ENCODE data around the gene DNLZ. TPM values are rescaled to one million over a fixed set of nuclear protein-coding genes. Genes with fewer than 3 reads are reported as not detected.

The DNLZ gene
- total and polyA plus RNA-seq, 7 donors = 8.4 to 41.9 (median 19.7) TPM

DNA sequence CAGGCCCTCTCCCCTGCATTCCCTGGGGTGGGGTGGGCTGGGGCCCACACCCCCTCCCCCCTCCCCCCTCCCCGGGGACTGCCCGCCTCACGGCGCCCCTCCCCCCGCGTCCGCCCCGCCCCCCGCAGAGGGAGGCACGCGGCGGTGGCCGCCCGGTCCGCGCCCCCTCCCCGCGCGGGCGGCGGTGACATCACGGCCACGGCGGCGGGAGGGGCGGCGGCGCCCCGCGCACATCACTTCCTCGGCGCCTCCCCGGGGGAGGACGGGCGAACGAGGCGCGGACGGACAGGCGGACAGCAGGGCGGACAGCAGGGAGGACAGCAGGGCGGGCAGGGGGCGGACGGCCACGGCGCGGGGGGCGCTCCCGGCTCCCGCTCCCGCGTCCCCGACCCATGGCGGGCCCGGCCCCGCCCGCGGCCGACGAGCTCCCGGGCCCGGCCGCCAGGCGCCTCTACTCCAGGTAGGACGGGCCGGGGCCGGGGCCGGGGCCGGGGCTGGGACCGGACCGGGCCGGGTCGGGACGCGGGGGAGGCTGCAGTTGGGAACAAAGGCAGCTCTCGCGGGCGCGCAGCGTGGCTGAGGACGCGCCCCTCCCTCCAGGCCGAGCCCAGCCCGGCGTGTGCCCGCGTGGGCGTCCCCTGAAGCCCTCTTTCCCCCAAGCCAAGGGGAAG lies 36.1 kb downstream of the DNLZ start, which contains the start of gene GPSM1:
GPSM1 (plus strand) TSS at position 236 of the 671 bp plus-strand sequence; CDS start at position 393, 157 bp downstream.
- H3K36me3 ChIP-seq = no peaks in the 10 kb centered on the region
- H3K4me1 ChIP-seq = peaks cover 0 to 37% (median 28%) of the 10 kb centered on the region in 4 donors
- peak within 1 kb of the TSS; percentile 50 to 84 (median 72) for H3K4me3 ChIP-seq
- no peak for TF ChIP-seq EP300 (IDR thresholded peaks at IDR 0.05)
- peak in 3 of 4 donors; percentile 69 to 84 (median 73) for TF ChIP-seq POLR2AphosphoS5 (IDR thresholded peaks at IDR 0.05)
- WGBS, 2 donors = 1% methylated on average over 86 of the region's 88 CpGs
- intact Hi-C loops (cut with DNase I) = loop anchor here (5.0 to 10.0 kb wide), 2 partner anchors 35 to 317 kb away; partner anchors contain the start of gene DNLZ
- peak; percentile 81 for DNase-seq
- peak within 1 kb of the TSS; percentile 74 to 79 (median 78) for H3K27ac ChIP-seq
- no peaks in the 10 kb centered on the region for H3K27me3 ChIP-seq
- H3K9me3 ChIP-seq = no peaks in the 10 kb centered on the region

DNA sequence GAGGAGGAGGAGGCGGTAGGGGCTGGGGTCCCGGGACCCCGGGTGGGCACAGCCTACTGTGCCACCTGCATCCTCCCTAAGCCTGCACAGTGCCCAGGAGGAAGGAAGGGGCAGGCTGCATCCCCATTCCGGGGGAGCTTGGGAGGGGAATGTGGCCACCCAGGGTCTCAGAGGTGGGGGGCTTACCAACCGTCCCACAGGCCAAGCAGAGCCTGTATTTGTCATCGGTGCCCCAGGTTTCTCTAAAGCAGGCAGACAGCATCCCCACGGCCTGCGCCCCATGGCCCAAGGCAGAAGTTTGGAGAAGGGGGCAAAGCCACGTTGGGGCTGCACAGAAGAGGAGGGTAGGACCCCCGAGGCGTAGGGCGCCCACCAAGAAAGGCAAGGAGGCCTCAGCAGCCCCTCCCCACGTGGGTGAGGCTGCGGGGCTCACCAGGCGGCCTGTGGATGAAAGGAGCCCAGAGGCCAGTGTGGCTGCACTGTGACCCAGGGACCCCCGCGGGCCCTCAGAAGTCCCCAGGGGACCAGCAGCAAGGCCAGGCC lies 36.7 kb downstream of the DNLZ start:
- peaks cover 0 to 37% (median 28%) of the 10 kb centered on the region in 4 donors for H3K4me1 ChIP-seq
- 30 to 35% methylated on average over 17 of the region's 17 CpGs for WGBS, 2 donors

GRCh38 chr9:136326061-136326760 lies 37.3 kb downstream of the DNLZ start:
- Histone ChIP-seq H3K4me3 (peak overlapping the region in 1 of 4 donors; percentile 68), H3K4me1 (peaks cover 0 to 37% (median 28%) of the 10 kb centered on the region in 4 donors), H3K27ac (peak overlapping the region; percentile 74 to 79 (median 78)), H3K36me3 (no peaks in the 10 kb centered on the region), H3K9me3 (no peaks in the 10 kb centered on the region), H3K27me3 (no peaks in the 10 kb centered on the region)
- WGBS, 2 donors = 33 to 50% methylated on average over 28 of the region's 28 CpGs
- TF ChIP-seq EP300 (IDR thresholded peaks at IDR 0.05) = no peak
- TF ChIP-seq, protein P1, sequence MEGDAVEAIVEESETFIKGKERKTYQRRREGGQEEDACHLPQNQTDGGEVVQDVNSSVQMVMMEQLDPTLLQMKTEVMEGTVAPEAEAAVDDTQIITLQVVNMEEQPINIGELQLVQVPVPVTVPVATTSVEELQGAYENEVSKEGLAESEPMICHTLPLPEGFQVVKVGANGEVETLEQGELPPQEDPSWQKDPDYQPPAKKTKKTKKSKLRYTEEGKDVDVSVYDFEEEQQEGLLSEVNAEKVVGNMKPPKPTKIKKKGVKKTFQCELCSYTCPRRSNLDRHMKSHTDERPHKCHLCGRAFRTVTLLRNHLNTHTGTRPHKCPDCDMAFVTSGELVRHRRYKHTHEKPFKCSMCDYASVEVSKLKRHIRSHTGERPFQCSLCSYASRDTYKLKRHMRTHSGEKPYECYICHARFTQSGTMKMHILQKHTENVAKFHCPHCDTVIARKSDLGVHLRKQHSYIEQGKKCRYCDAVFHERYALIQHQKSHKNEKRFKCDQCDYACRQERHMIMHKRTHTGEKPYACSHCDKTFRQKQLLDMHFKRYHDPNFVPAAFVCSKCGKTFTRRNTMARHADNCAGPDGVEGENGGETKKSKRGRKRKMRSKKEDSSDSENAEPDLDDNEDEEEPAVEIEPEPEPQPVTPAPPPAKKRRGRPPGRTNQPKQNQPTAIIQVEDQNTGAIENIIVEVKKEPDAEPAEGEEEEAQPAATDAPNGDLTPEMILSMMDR (IDR thresholded peaks at IDR 0.05) = no peak
- TF ChIP-seq POLR2A (IDR thresholded peaks at IDR 0.05) = no peak
- peak in 1 of 4 donors; percentile 16 for TF ChIP-seq POLR2AphosphoS5 (IDR thresholded peaks at IDR 0.05)
- intact Hi-C loops (cut with DNase I) = loop anchor here (5.0 to 10.0 kb wide), 2 partner anchors 36 to 319 kb away; partner anchors contain the start of gene DNLZ
- DNase-seq = no peak

More for the DNA sequence above, 36.7 kb downstream of the DNLZ start:
- Histone ChIP-seq H3K36me3 (no peaks in the 10 kb centered on the region), H3K4me3 (peak overlapping the region; percentile 21 to 84 (median 72)), H3K27me3 (no peaks in the 10 kb centered on the region), H3K9me3 (no peaks in the 10 kb centered on the region), H3K27ac (peak overlapping the region; percentile 74 to 79 (median 78))
- intact Hi-C loops (cut with DNase I) = loop anchor here (5.0 to 10.0 kb wide), 2 partner anchors 35 to 318 kb away; partner anchors contain the start of gene DNLZ
- DNase-seq = no peak
- TF ChIP-seq, protein P1 (IDR thresholded peaks at IDR 0.05) = no peak
- TF ChIP-seq EP300 (IDR thresholded peaks at IDR 0.05) (no peak), POLR2AphosphoS5 (IDR thresholded peaks at IDR 0.05) (no peak), POLR2A (IDR thresholded peaks at IDR 0.05) (no peak)

DNA sequence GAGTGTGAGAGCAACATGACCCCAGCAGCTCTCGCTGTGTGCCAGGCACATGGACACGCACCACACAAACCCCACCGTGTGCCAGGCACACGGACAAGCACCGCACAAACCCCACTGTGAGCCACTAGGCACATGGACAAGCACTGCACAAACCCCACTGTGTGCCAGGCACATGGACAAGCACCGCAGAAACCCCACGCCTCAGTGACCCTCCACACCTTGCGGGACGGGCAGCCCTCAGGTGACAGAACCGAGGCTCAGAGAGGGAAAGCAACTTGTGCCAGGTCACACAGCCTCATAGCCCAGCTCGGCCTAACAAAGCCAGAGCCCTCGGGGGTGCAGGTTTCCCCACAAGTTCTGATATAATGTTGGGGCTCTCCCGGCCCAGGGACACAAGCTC lies 38.2 kb downstream of the DNLZ start:
- intact Hi-C loops (cut with DNase I) = loop anchor here (5.0 to 10.0 kb wide), 2 partner anchors 37 to 319 kb away; partner anchors contain the start of gene DNLZ
- Histone ChIP-seq H3K4me3 (no peak overlapping the region), H3K36me3 (no peaks in the 10 kb centered on the region), H3K4me1 (peaks cover 0 to 37% (median 28%) of the 10 kb centered on the region in 4 donors), H3K27ac (peak overlapping the region in 2 of 4 donors; percentile 74 to 76), H3K9me3 (no peaks in the 10 kb centered on the region), H3K27me3 (no peaks in the 10 kb centered on the region)
- no peak for DNase-seq
- TF ChIP-seq EP300 (IDR thresholded peaks at IDR 0.05) (no peak), POLR2AphosphoS5 (IDR thresholded peaks at IDR 0.05) (no peak), POLR2A (IDR thresholded peaks at IDR 0.05) (no peak)
- TF ChIP-seq, protein P1 (IDR thresholded peaks at IDR 0.05) = no peak
- 87 to 95% methylated on average over 13 of the region's 13 CpGs for WGBS, 2 donors

Data from sigmoid colon (tissue), 7 donors.